Neural cell (in vitro differentiated cells): ENCODE data around the gene NGEF. TPM values are rescaled to one million over a fixed set of nuclear protein-coding genes. Genes with fewer than 3 reads are reported as not detected.

Experiments used
- H2AFZ ChIP-seq: fragments of 200-600, 300-800 bp; sonication (generic), shearing (Covaris generic); 2 replicates; pipeline ENCODE4 v1.6.0; 2014; ENCODE audit warnings: low read depth, mild to moderate bottlenecking, antibody characterized with exemption, low read length, moderate library complexity
- H3F3A ChIP-seq: fragments of 200-600 bp; shearing (Covaris generic); 2 replicates; pipeline ENCODE4 v1.6.1; 2016; ENCODE audit warnings: mild to moderate bottlenecking, moderate library complexity, mixed read lengths, antibody characterized with exemption, low read length; ENCODE audit not compliant: insufficient read depth, poor library complexity, severe bottlenecking
- H3K27ac ChIP-seq: fragments of 200-600, 300-800 bp; sonication (generic), shearing (Covaris generic); 2 replicates; pipeline ENCODE4 v1.5.1; 2014; ENCODE audit warnings: mild to moderate bottlenecking, low read length, moderate library complexity
- H3K27me3 ChIP-seq: fragments of 300-800, 200-600 bp; sonication (generic), shearing (Covaris generic); 2 replicates; pipeline ENCODE4 v1.6.0; 2014; ENCODE audit warnings: mild to moderate bottlenecking, low read depth, low read length, moderate library complexity; ENCODE audit not compliant: insufficient read depth
- H3K36me3 ChIP-seq: fragments of 300-800, 200-600 bp; sonication (generic), shearing (Covaris generic); 2 replicates; pipeline ENCODE4 v1.5.1; 2014; ENCODE audit warnings: mild to moderate bottlenecking, antibody characterized with exemption, low read length, moderate library complexity; ENCODE audit not compliant: insufficient read depth
- H3K4me2 ChIP-seq: fragments of 300-800, 200-600 bp; sonication (generic), shearing (Covaris generic); 2 replicates; pipeline ENCODE4 v1.6.0; 2014; ENCODE audit warnings: mild to moderate bottlenecking, low read length
- H3K4me3 ChIP-seq: fragments of 300-800, 200-600 bp; sonication (generic), shearing (Covaris generic); 2 replicates; pipeline ENCODE4 v1.5.1; 2014; ENCODE audit warnings: mild to moderate bottlenecking, low read length, moderate library complexity
- H3K79me2 ChIP-seq: fragments of 200-600 bp; shearing (Covaris generic); replicated peaks from 2 replicates; pipeline ENCODE4 v1.6.0; 2014; ENCODE audit warnings: mild to moderate bottlenecking, low read length, moderate library complexity; ENCODE audit not compliant: insufficient read depth
- H3K9ac ChIP-seq: fragments of 300-800, 200-600 bp; sonication (generic), shearing (Covaris generic); 2 replicates; pipeline ENCODE4 v1.6.1; 2016; ENCODE audit warnings: mild to moderate bottlenecking, low read length, mixed read lengths
- H3K9me2 ChIP-seq: fragments of 200-600 bp; shearing (Covaris generic); 2 replicates; pipeline ENCODE4 v1.6.1; 2016; ENCODE audit warnings: mild to moderate bottlenecking, low read length, mixed read lengths; ENCODE audit not compliant: insufficient read depth
- H3K9me3 ChIP-seq: fragments of 200-600, 300-800 bp; sonication (generic), shearing (Covaris generic); 2 replicates; pipeline ENCODE4 v1.6.1; 2016; ENCODE audit warnings: mild to moderate bottlenecking, mixed run types, low read length, moderate library complexity, mixed read lengths
- H4K20me1 ChIP-seq: fragments of 200-600 bp; shearing (Covaris generic); 2 replicates; pipeline ENCODE4 v1.6.1; 2016; ENCODE audit warnings: mild to moderate bottlenecking, mixed run types; ENCODE audit not compliant: insufficient read depth
- CTCF ChIP-seq: fragments of 450-650 bp; IDR thresholded peaks from 2 replicates; pipeline ENCODE4 v1.5.1; 2014; ENCODE audit warnings: antibody characterized with exemption, mild to moderate bottlenecking, moderate library complexity; ENCODE audit not compliant: poor library complexity, severe bottlenecking
- EP300 ChIP-seq: fragments of 450-650 bp; conservative IDR thresholded peaks from 2 replicates; pipeline ENCODE4 v1.6.1; 2014; ENCODE audit warnings: antibody characterized with exemption, mild to moderate bottlenecking, moderate library complexity; ENCODE audit not compliant: poor library complexity, severe bottlenecking
- EZH2 ChIP-seq: fragments of 200-600, 300-800 bp; shearing (Covaris generic), sonication (generic); IDR thresholded peaks from 2 replicates; pipeline ENCODE4 v1.6.1; 2014; ENCODE audit warnings: antibody characterized with exemption, low read length, borderline replicate concordance, mild to moderate bottlenecking; ENCODE audit not compliant: insufficient read depth, poor library complexity, severe bottlenecking
- MXI1 ChIP-seq: fragments of 450-650 bp; conservative IDR thresholded peaks from 2 replicates; pipeline ENCODE4 v1.6.1; 2014; ENCODE audit warnings: antibody characterized with exemption, mild to moderate bottlenecking; ENCODE audit not compliant: poor library complexity, severe bottlenecking
- POLR2AphosphoS5 ChIP-seq: IDR thresholded peaks from 2 replicates; pipeline ENCODE4 v1.6.1; 2012
- RAD21 ChIP-seq: fragments of 450-650 bp; conservative IDR thresholded peaks from 2 replicates; pipeline ENCODE4 v1.6.1; 2014; ENCODE audit warnings: antibody characterized with exemption, mild to moderate bottlenecking, moderate library complexity
- REST ChIP-seq: IDR thresholded peaks from 2 replicates; pipeline ENCODE4 v1.6.1; 2012; ENCODE audit warnings: borderline replicate concordance
- SMC3 ChIP-seq: fragments of 450-650 bp; conservative IDR thresholded peaks from 2 replicates; pipeline ENCODE4 v1.6.1; 2014; ENCODE audit warnings: antibody characterized with exemption, mild to moderate bottlenecking, moderate library complexity; ENCODE audit not compliant: poor library complexity
- TAF1 ChIP-seq: IDR thresholded peaks from 2 replicates; pipeline ENCODE4 v1.6.1; 2012; ENCODE audit warnings: low read depth
- polyA plus RNA-seq: library from polyadenylated mRNA; depleted of rRNA; stranded (reverse); fragments of >200 nt; gene quantifications from 2 replicates; pipeline ENCODE4 v1.2.3, GENCODE V29; 2014

The NGEF gene
- polyA plus RNA-seq, 1 donor from 2014 or later = 5.2 TPM

- H3K4me2 ChIP-seq = no peak overlapping the region
- H3K4me3 ChIP-seq = no peak overlapping the region
- H3K27me3 ChIP-seq = no peaks in the 10 kb centered on the region
- H3F3A ChIP-seq = no peaks in the 10 kb centered on the region
- H3K36me3 ChIP-seq = peaks cover 11% of the 10 kb centered on the region
- H4K20me1 ChIP-seq = no peaks in the 10 kb centered on the region
- no peak overlapping the region for H3K27ac ChIP-seq
- H3K9me3 ChIP-seq = no peaks in the 10 kb centered on the region
- no peak overlapping the region for H3K9ac ChIP-seq
- H3K9me2 ChIP-seq = no peaks in the 10 kb centered on the region
- no peak for TF ChIP-seq SMC3
- TF ChIP-seq EZH2 = no peak
- no peak for TF ChIP-seq RAD21
- no peak for TF ChIP-seq POLR2AphosphoS5
- TF ChIP-seq MXI1 = no peak
- no peak overlapping the region for H2AFZ ChIP-seq
- no peaks in the 10 kb centered on the region for H3K79me2 ChIP-seq
These were observed 153.6 kb downstream of the NGEF start for GRCh38 chr2:232859385-232859916.

GRCh38 chr2:232857158-232857563 lies 155.9 kb downstream of the NGEF start:
- Histone ChIP-seq H3K79me2 (no peaks in the 10 kb centered on the region), H3K9ac (no peak overlapping the region), H3K9me2 (no peaks in the 10 kb centered on the region), H3K4me3 (no peak overlapping the region), H3F3A (no peaks in the 10 kb centered on the region), H3K4me2 (no peak overlapping the region), H3K27me3 (no peaks in the 10 kb centered on the region), H4K20me1 (no peaks in the 10 kb centered on the region), H3K27ac (no peak overlapping the region), H3K36me3 (peaks cover 11% of the 10 kb centered on the region), H3K9me3 (no peaks in the 10 kb centered on the region), H2AFZ (no peak overlapping the region)
- TF ChIP-seq EP300 (no peak), MXI1 (no peak), REST (no peak)

GRCh38 chr2:232854082-232854481 lies 159.0 kb downstream of the NGEF start:
- no peaks in the 10 kb centered on the region for H4K20me1 ChIP-seq
- no peak overlapping the region for H2AFZ ChIP-seq
- H3K36me3 ChIP-seq = peaks cover 4% of the 10 kb centered on the region
- TF ChIP-seq RAD21 (no peak), POLR2AphosphoS5 (no peak), CTCF (no peak), REST (no peak), EZH2 (no peak), SMC3 (no peak), MXI1 (no peak), EP300 (no peak), TAF1 (no peak)
- no peaks in the 10 kb centered on the region for H3K27me3 ChIP-seq
- H3K4me3 ChIP-seq = no peak overlapping the region
- no peaks in the 10 kb centered on the region for H3K79me2 ChIP-seq
- H3F3A ChIP-seq = no peaks in the 10 kb centered on the region
- H3K9me3 ChIP-seq = no peaks in the 10 kb centered on the region
- no peak overlapping the region for H3K4me2 ChIP-seq
- H3K9me2 ChIP-seq = no peaks in the 10 kb centered on the region
- no peak overlapping the region for H3K27ac ChIP-seq
- no peak overlapping the region for H3K9ac ChIP-seq
